ENCODE results near the gene CHST11.

CHST11 gene

DNA sequence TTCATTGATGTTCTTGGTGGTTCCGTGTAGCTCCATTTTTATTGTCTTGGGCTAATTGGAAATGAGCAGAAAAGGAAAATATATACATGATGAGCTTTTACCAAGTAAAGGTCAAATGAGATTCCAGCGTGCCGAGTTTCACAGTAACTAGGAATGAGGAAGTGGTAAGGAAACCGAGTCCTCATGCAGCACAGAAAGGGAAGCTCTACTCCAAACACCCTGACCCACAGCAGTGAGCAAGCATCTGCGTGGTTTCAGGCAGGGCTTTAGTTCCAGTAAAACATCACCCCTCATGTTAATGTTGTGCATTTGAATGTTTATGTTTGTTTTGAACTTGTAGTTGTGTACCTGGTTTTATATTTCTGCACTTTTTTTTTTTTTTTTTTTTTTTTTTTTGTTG is 293.3 kb downstream of the CHST11 start:
- Histone ChIP-seq H3K27me3 (ENCODE audit: control insufficient read depth in 1 of 2, insufficient read depth in 2 of 2, low read length in 2 of 2) (no peaks in the 10 kb centered on the region), H3K4me1 (ENCODE audit: insufficient read depth, low read length) (peaks cover 18% of the 10 kb centered on the region), H3K9me3 (ENCODE audit: low read length) (no peaks in the 10 kb centered on the region), H3K27ac (ENCODE audit: low read depth, low read length) (no peak overlapping the region), H3K4me3 (ENCODE audit: low read depth in 1 of 2, low read length in 2 of 2) (no peak overlapping the region), H3K9ac (ENCODE audit: low read length) (no peak overlapping the region), H3K36me3 (ENCODE audit: insufficient read depth, low read length) (no peaks in the 10 kb centered on the region)

DNA sequence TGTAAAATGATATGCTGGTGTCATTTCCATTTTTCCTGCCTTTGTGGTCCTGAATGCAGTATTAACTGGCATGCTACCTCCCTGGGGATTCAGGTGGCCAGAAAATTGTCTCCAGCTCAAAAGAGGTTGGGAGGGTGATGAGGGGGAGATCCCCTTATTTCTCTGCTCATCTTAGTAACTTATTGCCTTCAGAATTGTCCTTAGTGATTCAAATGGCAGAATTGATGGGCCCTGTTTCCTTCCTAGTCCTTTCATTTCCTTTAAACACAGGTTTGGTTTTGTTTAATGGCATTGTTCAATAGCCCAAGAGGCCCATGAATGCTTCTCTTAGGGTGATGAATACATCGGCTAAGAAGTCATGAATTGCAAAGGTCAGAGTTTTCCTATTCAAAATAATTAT is 294.4 kb downstream of the CHST11 start:
- Histone ChIP-seq H3K4me3 (ENCODE audit: low read depth in 1 of 2, low read length in 2 of 2) (no peak overlapping the region), H3K9me3 (ENCODE audit: low read length) (no peaks in the 10 kb centered on the region), H3K9ac (ENCODE audit: low read length) (no peak overlapping the region), H3K4me1 (ENCODE audit: insufficient read depth, low read length) (peaks cover 18% of the 10 kb centered on the region), H3K27ac (ENCODE audit: low read depth, low read length) (no peak overlapping the region), H3K27me3 (ENCODE audit: control insufficient read depth in 1 of 2, insufficient read depth in 2 of 2, low read length in 2 of 2) (no peaks in the 10 kb centered on the region), H3K36me3 (ENCODE audit: insufficient read depth, low read length) (no peaks in the 10 kb centered on the region)

DNA sequence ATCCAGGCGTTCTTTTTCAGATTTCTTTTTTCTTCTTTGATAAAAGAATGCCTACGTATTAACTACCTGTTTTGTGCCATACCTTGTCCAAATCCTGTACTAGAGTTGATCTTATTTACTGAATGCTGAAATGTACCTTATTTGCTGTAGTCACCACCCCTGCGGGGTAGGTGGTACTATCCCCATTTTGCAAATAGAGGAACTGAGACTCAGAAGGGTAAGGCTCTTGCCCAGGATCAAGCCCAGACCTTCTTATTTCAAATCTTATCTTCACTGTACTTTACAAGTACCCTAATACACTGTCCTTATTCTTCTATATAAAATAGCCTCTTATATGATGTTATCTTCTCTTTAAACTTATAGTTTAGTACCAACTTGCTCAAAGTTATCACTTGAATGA is 294.8 kb downstream of the CHST11 start:
- no peaks in the 10 kb centered on the region for H3K27me3 ChIP-seq (ENCODE audit: control insufficient read depth in 1 of 2, insufficient read depth in 2 of 2, low read length in 2 of 2)
- H3K4me1 ChIP-seq (ENCODE audit: insufficient read depth, low read length), result peaks cover 18% of the 10 kb centered on the region
- no peak overlapping the region for H3K9ac ChIP-seq (ENCODE audit: low read length)
- H3K27ac ChIP-seq (ENCODE audit: low read depth, low read length), result no peak overlapping the region
- H3K36me3 ChIP-seq (ENCODE audit: insufficient read depth, low read length), result no peaks in the 10 kb centered on the region
- no peaks in the 10 kb centered on the region for H3K9me3 ChIP-seq (ENCODE audit: low read length)
- no peak overlapping the region for H3K4me3 ChIP-seq (ENCODE audit: low read depth in 1 of 2, low read length in 2 of 2)

DNA sequence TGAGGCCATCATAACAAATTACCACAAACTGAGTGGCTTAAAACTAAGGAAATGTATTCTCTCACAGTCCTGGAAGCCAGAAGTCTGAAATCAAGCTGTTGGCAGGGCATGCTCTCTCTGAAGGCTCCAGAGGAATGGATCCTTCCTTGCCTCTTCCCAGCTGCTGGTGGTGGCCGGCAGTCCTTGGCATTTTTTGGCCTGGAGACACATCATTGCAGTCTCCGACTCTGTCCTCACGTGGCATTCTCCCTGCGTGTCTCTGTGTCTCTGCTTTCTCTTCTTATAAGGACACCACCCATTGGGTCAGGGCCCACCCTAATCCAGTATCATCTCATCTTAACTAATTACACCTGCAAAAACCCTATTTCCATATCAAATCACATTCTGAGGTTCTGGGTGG is 295.3 kb downstream of the CHST11 start:
- H3K27me3 ChIP-seq (ENCODE audit: control insufficient read depth in 1 of 2, insufficient read depth in 2 of 2, low read length in 2 of 2), result no peaks in the 10 kb centered on the region
- H3K27ac ChIP-seq (ENCODE audit: low read depth, low read length), result no peak overlapping the region
- H3K4me1 ChIP-seq (ENCODE audit: insufficient read depth, low read length), result peaks cover 18% of the 10 kb centered on the region

DNA sequence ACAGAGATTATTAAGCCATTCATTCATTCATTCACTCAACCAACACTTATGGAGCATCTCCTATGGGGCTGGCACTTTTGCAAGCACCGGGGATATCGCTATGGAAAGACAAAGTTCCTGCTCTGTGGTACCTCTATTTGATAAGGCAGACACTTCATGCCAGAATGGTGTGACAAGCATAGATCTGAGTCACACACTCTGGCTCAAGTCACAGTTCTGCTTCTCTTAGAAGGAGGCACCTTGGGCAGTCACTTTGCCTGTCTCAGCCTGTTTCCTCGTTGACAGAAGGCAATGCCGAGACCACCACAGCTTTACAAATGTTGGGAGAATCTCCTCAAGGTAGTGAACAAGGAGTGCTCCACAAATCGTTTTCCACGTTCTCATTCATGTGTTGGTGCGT is 296.1 kb downstream of the CHST11 start:
- H3K9ac ChIP-seq (ENCODE audit: low read length), result no peak overlapping the region
- H3K27me3 ChIP-seq (ENCODE audit: control insufficient read depth in 1 of 2, insufficient read depth in 2 of 2, low read length in 2 of 2), result no peaks in the 10 kb centered on the region
- no peaks in the 10 kb centered on the region for H3K36me3 ChIP-seq (ENCODE audit: insufficient read depth, low read length)
- H3K9me3 ChIP-seq (ENCODE audit: low read length), result no peaks in the 10 kb centered on the region
- H3K4me1 ChIP-seq (ENCODE audit: insufficient read depth, low read length), result peaks cover 15% of the 10 kb centered on the region
- H3K27ac ChIP-seq (ENCODE audit: low read depth, low read length), result no peak overlapping the region
- H3K4me3 ChIP-seq (ENCODE audit: low read depth in 1 of 2, low read length in 2 of 2), result no peak overlapping the region

More for the DNA sequence above, 295.3 kb downstream of the CHST11 start:
- Histone ChIP-seq H3K9me3 (ENCODE audit: low read length) (no peaks in the 10 kb centered on the region), H3K9ac (ENCODE audit: low read length) (no peak overlapping the region), H3K4me3 (ENCODE audit: low read depth in 1 of 2, low read length in 2 of 2) (no peak overlapping the region), H3K36me3 (ENCODE audit: insufficient read depth, low read length) (no peaks in the 10 kb centered on the region)

DNA sequence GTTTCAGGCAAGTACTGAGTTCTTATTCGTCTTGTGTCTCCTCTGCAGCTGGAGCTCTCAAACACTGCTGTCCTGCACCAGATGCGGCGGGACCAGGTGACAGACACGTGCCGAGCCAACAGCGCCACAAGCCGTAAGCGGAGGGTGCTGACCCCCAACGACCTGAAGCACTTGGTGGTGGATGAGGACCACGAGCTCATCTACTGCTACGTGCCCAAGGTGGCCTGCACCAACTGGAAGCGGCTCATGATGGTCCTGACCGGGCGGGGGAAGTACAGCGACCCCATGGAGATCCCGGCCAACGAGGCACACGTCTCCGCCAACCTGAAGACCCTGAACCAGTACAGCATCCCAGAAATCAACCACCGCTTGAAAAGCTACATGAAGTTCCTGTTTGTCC is 300.2 kb downstream of the CHST11 start:
- Histone ChIP-seq H3K9me3 (ENCODE audit: low read length) (no peaks in the 10 kb centered on the region), H3K27me3 (ENCODE audit: control insufficient read depth in 1 of 2, insufficient read depth in 2 of 2, low read length in 2 of 2) (no peaks in the 10 kb centered on the region), H3K9ac (ENCODE audit: low read length) (no peak overlapping the region), H3K36me3 (ENCODE audit: insufficient read depth, low read length) (no peaks in the 10 kb centered on the region), H3K27ac (ENCODE audit: low read depth, low read length) (no peak overlapping the region), H3K4me3 (ENCODE audit: low read depth in 1 of 2, low read length in 2 of 2) (no peak overlapping the region), H3K4me1 (ENCODE audit: insufficient read depth, low read length) (no peaks in the 10 kb centered on the region)

DNA sequence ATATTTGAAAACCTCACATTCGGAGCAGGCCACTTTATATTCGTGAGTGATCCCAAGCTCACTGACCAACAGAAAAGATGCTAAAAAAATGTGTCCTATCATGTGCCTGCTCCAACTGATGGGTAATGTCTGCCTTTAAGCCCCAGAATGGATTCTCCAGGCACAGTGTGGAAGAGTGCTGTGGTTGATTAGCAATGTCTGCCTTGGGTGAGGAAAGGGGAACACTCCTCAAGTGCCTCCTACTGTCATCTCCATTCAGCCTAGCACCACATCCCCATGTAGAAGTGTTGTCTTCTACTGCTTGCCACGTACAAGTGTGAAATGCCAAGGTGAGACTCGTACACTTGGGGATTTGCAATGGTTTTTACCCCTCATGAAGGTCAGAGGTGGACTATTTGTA is 302.0 kb downstream of the CHST11 start:
- Histone ChIP-seq H3K27ac (ENCODE audit: low read depth, low read length) (no peak overlapping the region), H3K36me3 (ENCODE audit: insufficient read depth, low read length) (no peaks in the 10 kb centered on the region), H3K4me1 (ENCODE audit: insufficient read depth, low read length) (no peaks in the 10 kb centered on the region), H3K4me3 (ENCODE audit: low read depth in 1 of 2, low read length in 2 of 2) (no peak overlapping the region), H3K9me3 (ENCODE audit: low read length) (no peaks in the 10 kb centered on the region), H3K9ac (ENCODE audit: low read length) (no peak overlapping the region), H3K27me3 (ENCODE audit: control insufficient read depth in 1 of 2, insufficient read depth in 2 of 2, low read length in 2 of 2) (no peaks in the 10 kb centered on the region)

DNA sequence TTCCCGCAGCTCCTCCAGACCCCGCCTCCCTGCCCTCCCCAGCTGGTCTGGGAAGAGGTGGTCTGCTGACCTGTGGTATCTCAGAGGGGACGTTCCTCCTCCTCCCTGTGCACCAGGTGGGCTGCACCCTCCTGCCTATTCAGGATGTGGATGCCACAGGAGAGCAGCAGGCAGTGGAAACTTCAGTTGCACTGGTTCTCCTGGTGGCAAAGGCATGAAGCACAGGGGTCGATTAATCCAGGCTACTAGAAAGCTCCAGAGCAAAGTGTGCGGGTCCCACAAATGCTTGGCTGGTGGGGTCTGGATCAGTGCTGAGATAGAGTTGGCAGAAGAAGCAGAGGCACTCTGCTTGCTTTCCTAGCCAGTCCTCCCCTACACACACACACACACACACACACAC is 304.3 kb downstream of the CHST11 start:
- Histone ChIP-seq H3K4me3 (ENCODE audit: low read depth in 1 of 2, low read length in 2 of 2) (no peak overlapping the region), H3K27me3 (ENCODE audit: control insufficient read depth in 1 of 2, insufficient read depth in 2 of 2, low read length in 2 of 2) (no peaks in the 10 kb centered on the region), H3K27ac (ENCODE audit: low read depth, low read length) (no peak overlapping the region), H3K36me3 (ENCODE audit: insufficient read depth, low read length) (no peaks in the 10 kb centered on the region), H3K9me3 (ENCODE audit: low read length) (no peaks in the 10 kb centered on the region), H3K4me1 (ENCODE audit: insufficient read depth, low read length) (no peaks in the 10 kb centered on the region), H3K9ac (ENCODE audit: low read length) (no peak overlapping the region)

DNA sequence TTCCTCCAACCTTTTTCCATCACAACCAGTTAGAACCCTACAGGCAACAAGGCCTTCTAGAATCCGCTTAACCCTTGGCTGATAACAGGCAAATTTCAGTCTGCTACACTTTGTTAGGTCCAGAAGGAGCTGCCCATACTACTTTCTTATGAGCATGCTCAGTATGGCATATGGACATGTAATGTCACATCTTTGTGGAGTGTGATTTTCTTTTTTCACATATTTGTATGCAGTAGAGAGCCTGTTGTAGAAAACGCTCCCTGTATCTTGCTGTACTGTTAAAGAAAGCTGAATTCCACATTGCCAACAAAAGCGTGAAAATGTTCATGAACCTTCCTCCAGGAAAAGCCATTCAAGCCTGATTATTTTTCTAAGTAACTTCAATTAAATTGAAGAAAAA is 304.9 kb downstream of the CHST11 start:
- Histone ChIP-seq H3K9me3 (ENCODE audit: low read length) (no peaks in the 10 kb centered on the region), H3K27ac (ENCODE audit: low read depth, low read length) (no peak overlapping the region), H3K9ac (ENCODE audit: low read length) (no peak overlapping the region), H3K27me3 (ENCODE audit: control insufficient read depth in 1 of 2, insufficient read depth in 2 of 2, low read length in 2 of 2) (no peaks in the 10 kb centered on the region), H3K4me3 (ENCODE audit: low read depth in 1 of 2, low read length in 2 of 2) (no peak overlapping the region), H3K36me3 (ENCODE audit: insufficient read depth, low read length) (no peaks in the 10 kb centered on the region), H3K4me1 (ENCODE audit: insufficient read depth, low read length) (no peaks in the 10 kb centered on the region)

DNA sequence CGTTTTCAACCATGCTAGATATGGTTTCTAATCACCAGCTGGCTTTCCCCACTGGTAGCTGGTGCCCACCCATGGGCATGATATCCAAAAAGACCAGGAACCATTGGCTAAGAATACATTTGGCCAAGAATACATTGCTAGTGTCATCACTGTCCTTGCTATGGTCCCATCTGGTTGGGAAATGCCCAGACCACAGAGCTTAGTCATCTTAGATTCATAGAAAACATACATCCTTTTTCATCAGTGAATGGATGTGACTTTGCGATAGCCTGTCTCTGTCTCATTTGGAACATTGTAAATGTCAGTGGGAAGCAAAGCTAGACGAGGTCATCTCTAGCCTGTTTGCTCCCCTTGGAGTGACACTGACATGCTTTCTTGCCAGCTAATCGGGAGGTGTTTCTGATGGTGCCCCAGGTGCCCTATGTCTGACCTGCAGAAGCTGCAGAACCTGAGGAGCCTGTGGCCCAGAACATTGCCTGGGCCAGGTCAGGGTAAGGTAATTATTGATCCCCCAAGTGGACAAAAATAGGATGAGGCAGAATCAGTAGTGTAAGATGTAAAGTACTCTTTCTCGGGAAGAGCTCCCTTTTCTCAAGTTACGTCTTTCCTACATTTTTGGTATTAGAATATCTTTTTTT is 306.5 kb downstream of the CHST11 start:
- Histone ChIP-seq H3K27ac (ENCODE audit: low read depth, low read length) (no peak overlapping the region), H3K27me3 (ENCODE audit: control insufficient read depth in 1 of 2, insufficient read depth in 2 of 2, low read length in 2 of 2) (no peaks in the 10 kb centered on the region), H3K36me3 (ENCODE audit: insufficient read depth, low read length) (no peaks in the 10 kb centered on the region), H3K9ac (ENCODE audit: low read length) (no peak overlapping the region), H3K4me1 (ENCODE audit: insufficient read depth, low read length) (no peaks in the 10 kb centered on the region), H3K9me3 (ENCODE audit: low read length) (no peaks in the 10 kb centered on the region), H3K4me3 (ENCODE audit: low read depth in 1 of 2, low read length in 2 of 2) (no peak overlapping the region)

DNA sequence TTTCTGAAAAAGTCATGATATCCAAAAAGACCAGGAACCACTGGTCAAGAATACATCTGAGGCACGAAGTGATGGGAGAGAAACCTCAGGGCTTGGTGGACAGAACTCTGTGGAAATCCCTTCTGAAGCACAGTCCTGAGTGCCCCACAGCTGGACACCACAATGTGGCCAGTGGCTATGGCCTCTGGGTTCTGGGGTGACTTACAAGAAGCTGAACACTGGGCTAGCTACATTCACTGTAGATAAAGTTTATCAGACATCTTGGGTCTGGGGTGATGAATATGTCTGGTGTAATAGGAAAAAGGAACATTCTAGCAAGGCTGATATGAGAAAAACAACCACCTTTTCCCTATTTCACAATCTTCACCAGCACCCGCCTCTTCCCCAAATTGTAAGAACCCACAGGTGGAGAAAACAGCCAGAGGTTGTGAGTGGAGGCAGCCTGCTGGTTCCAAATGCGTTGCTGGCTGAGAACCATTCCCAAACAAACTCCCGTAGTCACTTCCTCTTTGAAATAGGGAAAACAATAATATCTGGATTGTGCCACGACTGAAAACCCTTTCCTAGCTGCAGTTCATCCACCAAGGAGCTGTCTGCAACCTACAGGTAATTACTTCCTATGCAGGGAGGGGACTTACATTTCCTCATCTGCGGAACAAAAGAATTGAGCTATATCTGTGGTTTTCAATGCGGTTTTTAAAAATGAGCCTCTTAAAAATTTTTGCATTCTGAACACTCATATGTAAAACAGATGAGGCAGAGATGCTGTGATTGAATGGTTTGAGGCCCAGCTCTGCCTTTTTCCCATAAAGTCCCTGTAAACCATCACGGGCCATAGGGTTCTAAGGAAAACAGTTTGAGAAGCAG is 307.7 kb downstream of the CHST11 start:
- no peak overlapping the region for H3K27ac ChIP-seq (ENCODE audit: low read depth, low read length)
- no peaks in the 10 kb centered on the region for H3K4me1 ChIP-seq (ENCODE audit: insufficient read depth, low read length)
- no peak overlapping the region for H3K4me3 ChIP-seq (ENCODE audit: low read depth in 1 of 2, low read length in 2 of 2)
- no peaks in the 10 kb centered on the region for H3K9me3 ChIP-seq (ENCODE audit: low read length)
- H3K36me3 ChIP-seq (ENCODE audit: insufficient read depth, low read length), result no peaks in the 10 kb centered on the region
- H3K27me3 ChIP-seq (ENCODE audit: control insufficient read depth in 1 of 2, insufficient read depth in 2 of 2, low read length in 2 of 2), result no peaks in the 10 kb centered on the region
- H3K9ac ChIP-seq (ENCODE audit: low read length), result no peak overlapping the region

DNA sequence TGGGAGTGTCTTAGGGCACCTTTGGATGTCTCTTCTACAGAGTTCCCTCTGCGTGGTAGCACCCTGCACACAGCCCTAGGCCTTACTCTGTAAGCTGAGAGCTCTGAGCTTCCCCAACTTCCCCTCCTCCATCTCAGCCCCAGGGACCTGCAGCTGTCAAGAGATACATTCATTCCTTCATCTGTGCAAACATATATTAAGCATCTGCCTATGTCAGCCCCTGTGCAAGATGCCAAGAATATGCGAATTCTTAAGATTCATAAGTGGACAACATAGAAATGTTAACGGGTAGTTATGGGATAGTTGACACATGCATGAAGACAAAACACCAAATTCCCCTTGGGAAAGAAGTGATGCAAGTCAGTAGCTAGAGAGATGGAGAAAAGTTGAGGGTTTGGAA is 310.5 kb downstream of the CHST11 start:
- H3K4me1 ChIP-seq (ENCODE audit: insufficient read depth, low read length), result no peaks in the 10 kb centered on the region
- no peaks in the 10 kb centered on the region for H3K9me3 ChIP-seq (ENCODE audit: low read length)
- H3K27ac ChIP-seq (ENCODE audit: low read depth, low read length), result no peak overlapping the region
- H3K9ac ChIP-seq (ENCODE audit: low read length), result no peak overlapping the region
- H3K36me3 ChIP-seq (ENCODE audit: insufficient read depth, low read length), result no peaks in the 10 kb centered on the region
- H3K27me3 ChIP-seq (ENCODE audit: control insufficient read depth in 1 of 2, insufficient read depth in 2 of 2, low read length in 2 of 2), result no peaks in the 10 kb centered on the region
- H3K4me3 ChIP-seq (ENCODE audit: low read depth in 1 of 2, low read length in 2 of 2), result no peak overlapping the region
